Adrenal gland (tissue), 12 donors: ENCODE results near the gene MAML2. TPM values are rescaled to one million over a fixed set of nuclear protein-coding genes. Genes with fewer than 3 reads are reported as not detected.

Source experiments
- DNase-seq, 7 donors: peaks; one replicate each; pipeline ENCODE4 v3.0.0-alpha.2; 2019 to 2020
- H3K27ac ChIP-seq, 5 donors: fragments of 200-600 bp; sonication (generic) in 4 of 5; 1 replicate in 3 of 5; 2 replicates in 2 of 5; pipeline versions ENCODE4 v1.5.1 to v1.8.0; 2016 to 2020; ENCODE audit warnings: mild to moderate bottlenecking in 1 of 5
- H3K27me3 ChIP-seq: fragments of 200-600 bp; 2 replicates; pipeline ENCODE4 v1.8.0; 2021
- H3K36me3 ChIP-seq, 2 donors: fragments of 200-600 bp; replicated peaks in 1 of 2; 1 replicate in 1 of 2; 2 replicates in 1 of 2; pipeline versions ENCODE4 v1.5.1 to v1.8.0; 2018 to 2022
- H3K4me1 ChIP-seq, 2 donors: fragments of 200-600 bp; replicated peaks in 1 of 2; 1 replicate in 1 of 2; 2 replicates in 1 of 2; pipeline versions ENCODE4 v1.5.1 to v1.8.0; 2018 to 2021
- H3K4me3 ChIP-seq, 4 donors: fragments of 200-600 bp; sonication (generic) in 3 of 4; one replicate each; pipeline ENCODE4 v1.5.1; 2016 to 2018
- H3K9me3 ChIP-seq, 3 donors: fragments of 200-600 bp; sonication (generic) in 1 of 3; replicated peaks in 1 of 3; 1 replicate in 2 of 3; 2 replicates in 1 of 3; pipeline versions ENCODE4 v1.5.1 to v1.8.0; 2016 to 2021
- CTCF ChIP-seq, 6 experiments: fragments of 450-650 bp in 4 of 6; fragments of 200-600 bp in 2 of 6; sonication (generic) in 1 of 6; IDR thresholded peaks; 1 replicate in 5 of 6; 2 replicates in 1 of 6; pipeline versions ENCODE4 v1.5.1 to v1.8.0; 2016 to 2021; ENCODE audit warnings: antibody characterized with exemption in 6 of 6, mild to moderate bottlenecking in 2 of 6, moderate library complexity in 1 of 6
- POLR2A ChIP-seq, 2 donors: fragments of 450-650 bp; IDR thresholded peaks; one replicate each; pipeline ENCODE4 v1.6.1; 2017; ENCODE audit warnings: antibody characterized with exemption in 2 of 2, mild to moderate bottlenecking in 2 of 2, moderate library complexity in 1 of 2
- WGBS, 4 donors: extraction: QIAGEN DNeasy Blood & Tissue Kit in 2 of 4; methylation state at CpG; one replicate each; pipeline versions ENCODE4 v1.1.5 to v1.1.7; 2013 to 2017; 5-methylcytosine and 5-hydroxymethylcytosine counted together
- intact Hi-C, 2 donors: fragments of 100-400 bp; cut with DNase I; formaldehyde crosslinking; loops; one replicate each; pipeline versions ENCODE4 v1.14.1 to v1.15.0; 2022 to 2023
- polyA plus RNA-seq, 3 donors: library from polyadenylated mRNA; stranded (reverse); fragments of 200-250 nt in 2 of 3; fragments of 350-450 nt in 1 of 3; fragmentation: Illumina TruSeq in 1 of 3; extraction: RNeasy Lipid Tissue Mini Kit (QIAGEN cat#74804) in 1 of 3; gene quantifications; one replicate each; pipeline ENCODE4 v1.2.3, GENCODE V29; 2013 to 2014
- total RNA-seq, 9 donors: library from RNA; depleted of rRNA in 4 of 9; stranded (reverse); fragments of >200 nt in 4 of 9; fragments of 120-200 nt in 1 of 9; fragmentation: NEBNext Ultra II Directional in 1 of 9; extraction: Animal tissue kit (Norgen Biotek cat#: 25700) in 1 of 9; gene quantifications; one replicate each; pipeline versions ENCODE4 v1.1.0 to v1.2.4, GENCODE V29; 2013 to 2023
- donor health status: healthy with polysubstance abuse.
- donor health status: Bipolar disorder and iron deficiency.
- donor health status: DM: yes; HTN: yes; CAD: no.
- donor health status: DM: no; HTN: no; CAD: no.
- donor health status: DM: no; HTN: no; CAD: no.
- donor health status: DM: yes; HTN: yes; CAD: no.

Gene MAML2
- total and polyA plus RNA-seq, 12 donors: 1.4 to 19.4 (median 7.6) TPM

GRCh38 chr11:96063886-96064285 is 279.1 kb downstream of the MAML2 start:
- H3K4me1 ChIP-seq: peaks cover 0 to 11% of the 10 kb centered on the region in 2 donors
- H3K27me3 ChIP-seq: no peaks in the 10 kb centered on the region
- intact Hi-C loops: no loop called here
- no peaks in the 10 kb centered on the region for H3K9me3 ChIP-seq
- H3K27ac ChIP-seq: no peak overlapping the region
- 85 to 97% (median 94%) methylated on average over 2 of the region's 2 CpGs for WGBS, 4 donors
- H3K36me3 ChIP-seq: no peaks in the 10 kb centered on the region
- TF ChIP-seq POLR2A (IDR thresholded peaks at IDR 0.05) (no peak), CTCF (IDR thresholded peaks at IDR 0.05) (no peak)
- no peak overlapping the region for H3K4me3 ChIP-seq
- DNase-seq: no peak

GRCh38 chr11:96063053-96063452 is 279.9 kb downstream of the MAML2 start:
- intact Hi-C loops: no loop called here
- Histone ChIP-seq H3K36me3 (no peaks in the 10 kb centered on the region), H3K27ac (no peak overlapping the region), H3K4me1 (peaks cover 0 to 11% of the 10 kb centered on the region in 2 donors), H3K4me3 (no peak overlapping the region), H3K9me3 (no peaks in the 10 kb centered on the region), H3K27me3 (no peaks in the 10 kb centered on the region)
- WGBS, 4 donors: 91 to 97% (median 95%) methylated on average over 2 of the region's 2 CpGs
- DNase-seq: no peak
- no peak for TF ChIP-seq POLR2A (IDR thresholded peaks at IDR 0.05)
- no peak for TF ChIP-seq CTCF (IDR thresholded peaks at IDR 0.05)

- peaks cover 0 to 7% of the 10 kb centered on the region in 2 donors for H3K4me1 ChIP-seq
- DNase-seq: no peak
- H3K27me3 ChIP-seq: no peaks in the 10 kb centered on the region
- no peak overlapping the region for H3K27ac ChIP-seq
- H3K36me3 ChIP-seq: no peaks in the 10 kb centered on the region
- no peaks in the 10 kb centered on the region for H3K9me3 ChIP-seq
- no peak for TF ChIP-seq CTCF (IDR thresholded peaks at IDR 0.05)
- no peak for TF ChIP-seq POLR2A (IDR thresholded peaks at IDR 0.05)
- intact Hi-C loops: no loop called here
- H3K4me3 ChIP-seq: no peak overlapping the region
Measured at GRCh38 chr11:96062134-96062533, 280.9 kb downstream of the MAML2 start.

DNA sequence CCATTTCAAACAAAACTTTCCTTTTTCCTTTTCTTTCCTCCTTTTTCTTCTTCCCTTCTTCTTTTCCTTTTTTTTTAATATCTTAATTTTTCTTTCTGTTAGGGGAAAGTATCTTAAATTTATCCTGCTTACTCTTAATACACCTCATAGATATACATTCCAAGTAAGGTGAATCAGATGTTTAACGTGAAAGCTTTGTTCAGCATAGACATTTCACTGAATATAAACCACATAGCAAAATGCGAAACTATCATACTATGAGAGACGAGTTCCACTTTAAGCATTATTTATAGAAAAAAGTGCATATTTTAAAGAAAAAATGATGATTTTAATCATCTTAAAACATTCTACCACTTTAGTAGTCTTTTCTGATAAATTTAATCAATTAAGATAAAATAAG is 281.3 kb downstream of the MAML2 start:
- H3K27me3 ChIP-seq: no peaks in the 10 kb centered on the region
- no peak for TF ChIP-seq POLR2A (IDR thresholded peaks at IDR 0.05)
- no peak for TF ChIP-seq CTCF (IDR thresholded peaks at IDR 0.05)
- H3K9me3 ChIP-seq: no peaks in the 10 kb centered on the region
- no peak overlapping the region for H3K4me3 ChIP-seq
- H3K36me3 ChIP-seq: no peaks in the 10 kb centered on the region
- H3K27ac ChIP-seq: no peak overlapping the region
- DNase-seq: no peak
- intact Hi-C loops: no loop called here
- H3K4me1 ChIP-seq: peaks cover 0 to 7% of the 10 kb centered on the region in 2 donors
- WGBS, 4 donors: 92 to 96% (median 92%) methylated on average over 3 of the region's 3 CpGs
